Cardiac septum (tissue), 1 donor: ENCODE data around the gene AEBP1. TPM values are rescaled to one million over a fixed set of nuclear protein-coding genes. Genes with fewer than 3 reads are reported as not detected.

Source experiments
- DNase-seq: peaks from one replicate; pipeline ENCODE4 v3.0.0-alpha.2; 2020; ENCODE audit warnings: low spot score
- intact Hi-C: fragments of 100-400 bp; cut with DNase I; formaldehyde crosslinking; loops from one replicate; pipeline ENCODE4 v1.14.0; 2022
- total RNA-seq: library from RNA; stranded (reverse); fragmentation: NEBNext Ultra II Directional; extraction: Animal tissue kit (Norgen Biotek cat#: 25700); gene quantifications from one replicate; pipeline ENCODE4 v1.2.1, GENCODE V29; 2021
- donor health status: DM: no; HTN: no; CAD: no.

The AEBP1 gene
- total RNA-seq, 1 donor from 2014 or later = 93.1 TPM

- peak; percentile 92 for DNase-seq
- intact Hi-C loops = no loop called here
Observed at GRCh38 chr7:44065431-44066110, 38.6 kb upstream of the AEBP1 start, which contains the start of gene PGAM2. TSS of gene PGAM2 (minus strand) at chr7:44065567. CDS start at chr7:44065529, 38 bp downstream.

GRCh38 chr7:44066111-44066460 lies 38.1 kb upstream of the AEBP1 start:
- DNase-seq = no peak
- intact Hi-C loops = no loop called here

- peak; percentile 69 for DNase-seq
- intact Hi-C loops = no loop called here
Observed at GRCh38 chr7:44066494-44067063, 37.6 kb upstream of the AEBP1 start.

GRCh38 chr7:44067064-44067951 lies 36.8 kb upstream of the AEBP1 start:
- DNase-seq = peak; percentile 67
- intact Hi-C loops = no loop called here

- no peak for DNase-seq
- intact Hi-C loops = no loop called here
Observed at GRCh38 chr7:44068054-44068453, 36.1 kb upstream of the AEBP1 start.

GRCh38 chr7:44071726-44072363 lies 32.3 kb upstream of the AEBP1 start:
- intact Hi-C loops = no loop called here
- no peak for DNase-seq

GRCh38 chr7:44072364-44073231 lies 31.5 kb upstream of the AEBP1 start:
- peak; percentile 92 for DNase-seq
- intact Hi-C loops = no loop called here

GRCh38 chr7:44073664-44074348 lies 30.3 kb upstream of the AEBP1 start:
- intact Hi-C loops = no loop called here
- DNase-seq = peak; percentile 96

- no peak for DNase-seq
- intact Hi-C loops = no loop called here
Observed at GRCh38 chr7:44074349-44074695, 29.8 kb upstream of the AEBP1 start.

- no peak for DNase-seq
- intact Hi-C loops = loop anchor here (2.0 kb wide), 1 partner anchor 47 kb away; the partner anchor contains the start of gene POLD2
Observed at GRCh38 chr7:44075296-44076075, 28.7 kb upstream of the AEBP1 start.

- no peak for DNase-seq
- intact Hi-C loops = loop anchor here (2.0 kb wide), 1 partner anchor 47 kb away; the partner anchor contains the start of gene POLD2
Observed at GRCh38 chr7:44076101-44076895, 27.8 kb upstream of the AEBP1 start.

GRCh38 chr7:44077061-44077460 lies 27.1 kb upstream of the AEBP1 start:
- intact Hi-C loops = loop anchor here (2.0 kb wide), 1 partner anchor 46 kb away; the partner anchor contains the start of gene POLD2
- no peak for DNase-seq

- intact Hi-C loops = loop anchor here (2.0 kb wide), 2 partner anchors 45 to 119 kb away; partner anchors contain the start of gene POLD2
- DNase-seq = no peak
Observed at GRCh38 chr7:44077681-44078091, 26.5 kb upstream of the AEBP1 start.

GRCh38 chr7:44078521-44078920 lies 25.6 kb upstream of the AEBP1 start:
- DNase-seq = no peak
- intact Hi-C loops = loop anchor here (2.0 kb wide), 1 partner anchor 118 kb away; no protein-coding TSS in a partner anchor

- intact Hi-C loops = loop anchor here (2.0 kb wide), 1 partner anchor 117 kb away; no protein-coding TSS in a partner anchor
- no peak for DNase-seq
Observed at GRCh38 chr7:44079331-44080021, 24.7 kb upstream of the AEBP1 start.

- peak; percentile 74 for DNase-seq
- intact Hi-C loops = no loop called here
Observed at GRCh38 chr7:44080118-44080517, 24.0 kb upstream of the AEBP1 start.
